Dedifferentiated amniotic fluid mesenchymal stem cell (primary cell): Measurements from ENCODE around the gene WIPF3.

ENCODE experiments used
- DNase-seq: peaks from one replicate; pipeline ENCODE4 v3.0.0-alpha.2; 2016; ENCODE audit errors: extremely low spot score

Gene WIPF3

GRCh38 chr7:29847916-29848315 is 41.6 kb downstream of the WIPF3 start:
- DNase-seq: no peak

GRCh38 chr7:29848941-29849340 is 42.6 kb downstream of the WIPF3 start:
- no peak for DNase-seq

- no peak for DNase-seq
Observed at GRCh38 chr7:29851487-29851886, 45.2 kb downstream of the WIPF3 start.

- DNase-seq: no peak
Observed at GRCh38 chr7:29852457-29852856, 46.1 kb downstream of the WIPF3 start.

GRCh38 chr7:29853072-29853471 is 46.8 kb downstream of the WIPF3 start:
- no peak for DNase-seq

- no peak for DNase-seq
Observed at GRCh38 chr7:29853789-29854188, 47.5 kb downstream of the WIPF3 start.

GRCh38 chr7:29854257-29854938 is 48.1 kb downstream of the WIPF3 start:
- DNase-seq: no peak

- no peak for DNase-seq
Observed at GRCh38 chr7:29857654-29858053, 51.3 kb downstream of the WIPF3 start.

GRCh38 chr7:29858191-29858951 is 52.1 kb downstream of the WIPF3 start:
- DNase-seq: no peak

GRCh38 chr7:29859104-29859503 is 52.8 kb downstream of the WIPF3 start:
- DNase-seq: no peak

- DNase-seq: no peak
Observed at GRCh38 chr7:29859524-29860185, 53.3 kb downstream of the WIPF3 start.

- no peak for DNase-seq
Observed at GRCh38 chr7:29860186-29860585, 53.9 kb downstream of the WIPF3 start.

GRCh38 chr7:29861884-29862283 is 55.6 kb downstream of the WIPF3 start:
- no peak for DNase-seq

- no peak for DNase-seq
Observed at GRCh38 chr7:29864656-29865055, 58.3 kb downstream of the WIPF3 start.

- DNase-seq: peak; percentile 64
Observed at GRCh38 chr7:29865526-29865925, 59.2 kb downstream of the WIPF3 start.

- no peak for DNase-seq
Observed at GRCh38 chr7:29866490-29866930, 60.2 kb downstream of the WIPF3 start.

GRCh38 chr7:29871787-29872398 is 65.6 kb downstream of the WIPF3 start:
- DNase-seq: peak; percentile 68

GRCh38 chr7:29873644-29874294 is 67.5 kb downstream of the WIPF3 start:
- no peak for DNase-seq

- no peak for DNase-seq
Observed at GRCh38 chr7:29875741-29876140, 69.4 kb downstream of the WIPF3 start.

- no peak for DNase-seq
Observed at GRCh38 chr7:29877196-29877595, 70.9 kb downstream of the WIPF3 start.

- DNase-seq: no peak
Observed at GRCh38 chr7:29878081-29878688, 71.9 kb downstream of the WIPF3 start.
